ENCODE data around the gene SYN1.
"Not testable (repeated sequence)": the region's sequence is repeated elsewhere in the genome, so short reads cannot be mapped to it uniquely, and the experiment has no call there.

Gene SYN1

DNA sequence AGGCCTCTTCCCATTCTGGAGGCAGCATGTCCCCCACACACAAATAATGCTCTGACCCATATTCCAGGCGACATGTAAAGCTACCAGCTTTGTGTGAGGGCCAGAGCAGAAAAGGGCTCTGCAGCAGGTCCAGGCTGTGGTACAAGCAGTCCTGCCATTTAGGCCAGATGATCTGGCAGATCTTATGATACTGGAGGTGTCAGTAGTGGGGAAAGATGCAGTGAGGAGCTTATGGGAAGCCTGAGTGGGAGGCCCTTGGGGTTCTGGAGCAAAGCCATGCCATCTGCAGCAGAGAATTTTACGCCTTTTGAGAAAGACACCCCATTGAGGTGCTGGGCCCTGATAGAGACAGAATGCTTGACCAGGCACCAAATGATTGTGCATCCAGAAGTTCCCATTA is 7.7 kb downstream of the SYN1 start:
- no peak overlapping the region for H3K4me3 ChIP-seq (ENCODE audit: low read length)
- TF ChIP-seq, protein P1, sequence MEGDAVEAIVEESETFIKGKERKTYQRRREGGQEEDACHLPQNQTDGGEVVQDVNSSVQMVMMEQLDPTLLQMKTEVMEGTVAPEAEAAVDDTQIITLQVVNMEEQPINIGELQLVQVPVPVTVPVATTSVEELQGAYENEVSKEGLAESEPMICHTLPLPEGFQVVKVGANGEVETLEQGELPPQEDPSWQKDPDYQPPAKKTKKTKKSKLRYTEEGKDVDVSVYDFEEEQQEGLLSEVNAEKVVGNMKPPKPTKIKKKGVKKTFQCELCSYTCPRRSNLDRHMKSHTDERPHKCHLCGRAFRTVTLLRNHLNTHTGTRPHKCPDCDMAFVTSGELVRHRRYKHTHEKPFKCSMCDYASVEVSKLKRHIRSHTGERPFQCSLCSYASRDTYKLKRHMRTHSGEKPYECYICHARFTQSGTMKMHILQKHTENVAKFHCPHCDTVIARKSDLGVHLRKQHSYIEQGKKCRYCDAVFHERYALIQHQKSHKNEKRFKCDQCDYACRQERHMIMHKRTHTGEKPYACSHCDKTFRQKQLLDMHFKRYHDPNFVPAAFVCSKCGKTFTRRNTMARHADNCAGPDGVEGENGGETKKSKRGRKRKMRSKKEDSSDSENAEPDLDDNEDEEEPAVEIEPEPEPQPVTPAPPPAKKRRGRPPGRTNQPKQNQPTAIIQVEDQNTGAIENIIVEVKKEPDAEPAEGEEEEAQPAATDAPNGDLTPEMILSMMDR (conservative IDR thresholded peaks at IDR 0.05; ENCODE audit: low read length) = no peak
- no peak for DNase-seq (ENCODE audit: low read depth)

DNA sequence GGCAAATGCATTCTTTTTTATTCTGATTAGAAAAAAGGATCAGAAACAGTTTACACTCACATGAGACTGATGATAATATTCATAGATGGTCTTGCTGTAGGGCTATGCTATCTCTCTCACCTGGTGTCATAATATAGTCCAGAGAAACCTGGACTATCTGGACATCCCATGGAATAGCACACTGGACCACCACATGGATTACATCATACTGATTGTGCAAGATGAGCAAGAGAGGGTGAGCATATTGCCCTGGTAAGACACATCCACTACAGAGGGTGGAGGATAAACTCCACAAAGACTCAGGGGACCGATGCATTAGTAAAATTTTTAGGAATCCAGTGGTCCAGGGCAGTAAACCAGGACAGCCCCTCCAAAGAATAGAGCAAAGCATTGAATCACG is 8.2 kb downstream of the SYN1 start:
- TF ChIP-seq, protein P1 (conservative IDR thresholded peaks at IDR 0.05; ENCODE audit: low read length) = no peak
- no peak for DNase-seq (ENCODE audit: low read depth)
- no peak overlapping the region for H3K4me3 ChIP-seq (ENCODE audit: low read length)

GRCh38 chrX:47610511-47610910 is 9.1 kb downstream of the SYN1 start:
- no peak for DNase-seq (ENCODE audit: low read depth)
- TF ChIP-seq, protein P1 (conservative IDR thresholded peaks at IDR 0.05; ENCODE audit: low read length) = no peak
- H3K4me3 ChIP-seq (ENCODE audit: low read length) = no peak overlapping the region

- H3K4me3 ChIP-seq (ENCODE audit: low read length) = no peak overlapping the region
- DNase-seq (ENCODE audit: low read depth) = no peak
- TF ChIP-seq, protein P1 (conservative IDR thresholded peaks at IDR 0.05; ENCODE audit: low read length) = no peak
These were observed 11.4 kb downstream of the SYN1 start for GRCh38 chrX:47608130-47608810.

DNA sequence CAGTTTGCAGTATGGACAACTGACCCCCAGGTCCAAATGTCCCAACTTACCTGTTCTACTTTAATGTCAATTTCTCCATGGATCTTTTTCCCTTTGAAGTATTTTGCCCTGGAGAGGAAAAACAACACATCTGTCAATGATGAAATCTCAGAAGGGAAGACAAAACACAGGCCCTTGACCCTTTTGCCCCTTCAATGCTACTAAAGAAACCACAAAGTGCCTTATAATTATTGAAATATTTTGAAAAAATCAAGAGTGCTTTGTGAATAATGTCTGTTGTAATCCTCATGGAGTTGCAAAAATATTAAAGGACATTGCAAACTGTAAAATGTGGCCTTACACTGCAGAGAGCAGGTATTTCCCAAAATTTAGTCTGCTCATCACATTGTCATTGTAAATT is 12.6 kb downstream of the SYN1 start:
- peak; percentile 7 for DNase-seq (ENCODE audit: low read depth)
- TF ChIP-seq, protein P1 (conservative IDR thresholded peaks at IDR 0.05; ENCODE audit: low read length) = no peak
- no peak overlapping the region for H3K4me3 ChIP-seq (ENCODE audit: low read length)

GRCh38 chrX:47605024-47605423 is 14.6 kb downstream of the SYN1 start:
- H3K4me3 ChIP-seq (ENCODE audit: low read length) = no peak overlapping the region
- no peak for DNase-seq (ENCODE audit: low read depth)
- TF ChIP-seq, protein P1 (conservative IDR thresholded peaks at IDR 0.05; ENCODE audit: low read length) = no peak

GRCh38 chrX:47603125-47603524 is 16.5 kb downstream of the SYN1 start:
- not testable (repeated sequence) for DNase-seq (ENCODE audit: low read depth)

More at GRCh38 chrX:47603125-47603524, 16.5 kb downstream of the SYN1 start:
- not testable (repeated sequence) for H3K4me3 ChIP-seq (ENCODE audit: low read length)

All from AG10803 (cell line).